ENCODE data around the gene TTBK2.
"Not testable (repeated sequence)": the region's sequence is repeated elsewhere in the genome, so short reads cannot be mapped to it uniquely, and the experiment has no call there.

TTBK2 gene

GRCh38 chr15:42772901-42773300 is 147.7 kb downstream of the TTBK2 start:
- no peaks in the 10 kb centered on the region for H3K4me1 ChIP-seq (ENCODE audit: control insufficient read depth in 2 of 2, insufficient read depth in 2 of 2, low read length in 2 of 2)
- no peaks in the 10 kb centered on the region for H3K9me3 ChIP-seq (ENCODE audit: control insufficient read depth in 2 of 2, low read length in 2 of 2)
- H3K27ac ChIP-seq (ENCODE audit: low read depth in 2 of 2, low read length in 2 of 2): no peak overlapping the region
- H3K27me3 ChIP-seq (ENCODE audit: control insufficient read depth in 2 of 2, insufficient read depth in 2 of 2, low read length in 2 of 2): no peaks in the 10 kb centered on the region
- no peak overlapping the region for H3K4me3 ChIP-seq (ENCODE audit: low read length in 2 of 2)
- H3K9ac ChIP-seq (ENCODE audit: low read depth in 1 of 2, low read length in 2 of 2): no peak overlapping the region
- peaks cover 3 to 8% of the 10 kb centered on the region in 2 donors for H3K36me3 ChIP-seq (ENCODE audit: control insufficient read depth in 2 of 2, insufficient read depth in 2 of 2, low read length in 2 of 2)

DNA sequence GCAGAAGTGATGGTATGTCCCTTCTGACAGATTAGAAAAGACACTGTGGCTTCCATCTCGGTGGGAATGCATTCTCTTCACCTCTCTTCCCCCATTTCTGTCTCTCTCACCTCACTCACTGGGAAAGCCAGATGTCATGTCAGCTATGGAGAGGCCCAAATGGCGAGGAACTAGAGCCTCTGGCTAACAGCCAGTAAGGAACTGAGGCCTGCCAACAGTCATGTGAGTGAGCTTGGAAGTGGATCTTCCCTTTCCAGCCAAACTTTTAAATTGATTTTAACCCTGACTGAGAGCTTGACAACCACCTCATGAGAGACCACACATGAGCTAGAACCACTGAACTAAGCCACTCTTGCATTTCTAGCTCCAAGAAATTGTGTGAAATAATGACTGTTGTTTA is 148.4 kb downstream of the TTBK2 start:
- H3K4me1 ChIP-seq (ENCODE audit: control insufficient read depth in 2 of 2, insufficient read depth in 2 of 2, low read length in 2 of 2): no peaks in the 10 kb centered on the region
- no peak overlapping the region for H3K27ac ChIP-seq (ENCODE audit: low read depth in 2 of 2, low read length in 2 of 2)
- no peak overlapping the region for H3K9ac ChIP-seq (ENCODE audit: low read depth in 1 of 2, low read length in 2 of 2)
- peaks cover 3 to 8% of the 10 kb centered on the region in 2 donors for H3K36me3 ChIP-seq (ENCODE audit: control insufficient read depth in 2 of 2, insufficient read depth in 2 of 2, low read length in 2 of 2)
- no peaks in the 10 kb centered on the region for H3K27me3 ChIP-seq (ENCODE audit: control insufficient read depth in 2 of 2, insufficient read depth in 2 of 2, low read length in 2 of 2)
- H3K9me3 ChIP-seq (ENCODE audit: control insufficient read depth in 2 of 2, low read length in 2 of 2): no peaks in the 10 kb centered on the region
- H3K4me3 ChIP-seq (ENCODE audit: low read length in 2 of 2): no peak overlapping the region

DNA sequence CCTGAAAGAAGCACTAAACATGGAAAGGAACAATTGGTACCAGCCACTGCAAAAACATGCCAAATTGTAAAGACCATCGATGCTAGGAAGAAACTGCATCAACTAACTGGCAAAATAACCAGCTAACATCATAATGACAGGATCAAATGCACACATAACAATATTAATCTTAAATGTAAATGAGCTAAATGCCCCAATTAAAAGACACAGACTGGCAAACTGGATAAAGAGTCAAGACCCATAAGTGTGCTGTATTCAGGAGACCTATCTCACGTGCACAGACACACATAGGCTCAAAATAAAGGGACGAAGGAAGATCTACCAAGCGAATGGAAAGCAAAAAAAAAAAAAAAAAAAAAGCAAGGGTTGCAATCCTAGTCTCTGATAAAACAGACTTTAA is 154.5 kb downstream of the TTBK2 start:
- not testable (repeated sequence) for H3K9ac ChIP-seq (ENCODE audit: low read depth in 1 of 2, low read length in 2 of 2); H3K4me1 ChIP-seq (ENCODE audit: control insufficient read depth in 2 of 2, insufficient read depth in 2 of 2, low read length in 2 of 2); H3K9me3 ChIP-seq (ENCODE audit: control insufficient read depth in 2 of 2, low read length in 2 of 2); H3K27ac ChIP-seq (ENCODE audit: low read depth in 2 of 2, low read length in 2 of 2); H3K36me3 ChIP-seq (ENCODE audit: control insufficient read depth in 2 of 2, insufficient read depth in 2 of 2, low read length in 2 of 2); H3K4me3 ChIP-seq (ENCODE audit: low read length in 2 of 2); H3K27me3 ChIP-seq (ENCODE audit: control insufficient read depth in 2 of 2, insufficient read depth in 2 of 2, low read length in 2 of 2)

DNA sequence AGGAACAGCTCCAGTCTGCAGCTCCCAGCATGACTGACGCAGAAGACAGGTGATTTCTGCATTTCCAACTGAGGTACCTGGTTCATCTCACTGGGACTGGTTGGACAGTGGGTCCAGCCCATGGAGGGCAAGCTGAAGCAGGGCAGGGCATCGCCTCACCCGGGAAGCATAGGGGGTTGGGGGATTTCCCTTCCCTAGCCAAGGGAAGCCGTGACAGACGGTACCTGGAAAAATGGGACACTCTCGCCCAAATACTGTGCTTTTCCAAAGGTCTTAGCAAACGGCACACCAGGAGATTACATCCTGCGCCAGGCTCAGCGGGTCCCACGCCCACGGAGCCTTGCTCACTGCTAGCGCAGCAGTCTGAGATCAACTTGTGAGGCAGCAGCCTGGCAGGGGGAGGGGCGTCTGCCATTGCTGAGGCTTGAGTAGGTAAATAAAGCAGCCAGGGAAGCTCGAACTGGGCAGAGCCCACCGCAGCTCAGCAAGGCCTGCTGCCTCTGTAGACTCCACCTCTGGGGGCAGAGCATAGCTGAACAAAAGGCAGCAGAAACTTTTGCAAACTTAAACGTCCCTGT is 156.3 kb downstream of the TTBK2 start:
- H3K9ac ChIP-seq (ENCODE audit: low read depth in 1 of 2, low read length in 2 of 2); H3K9me3 ChIP-seq (ENCODE audit: control insufficient read depth in 2 of 2, low read length in 2 of 2); H3K27ac ChIP-seq (ENCODE audit: low read depth in 2 of 2, low read length in 2 of 2); H3K4me3 ChIP-seq (ENCODE audit: low read length in 2 of 2); H3K27me3 ChIP-seq (ENCODE audit: control insufficient read depth in 2 of 2, insufficient read depth in 2 of 2, low read length in 2 of 2); H3K4me1 ChIP-seq (ENCODE audit: control insufficient read depth in 2 of 2, insufficient read depth in 2 of 2, low read length in 2 of 2); H3K36me3 ChIP-seq (ENCODE audit: control insufficient read depth in 2 of 2, insufficient read depth in 2 of 2, low read length in 2 of 2): not testable (repeated sequence)

GRCh38 chr15:42761813-42762212 is 158.8 kb downstream of the TTBK2 start:
- not testable (repeated sequence) for H3K9ac ChIP-seq (ENCODE audit: low read depth in 1 of 2, low read length in 2 of 2); H3K36me3 ChIP-seq (ENCODE audit: control insufficient read depth in 2 of 2, insufficient read depth in 2 of 2, low read length in 2 of 2); H3K27me3 ChIP-seq (ENCODE audit: control insufficient read depth in 2 of 2, insufficient read depth in 2 of 2, low read length in 2 of 2); H3K4me3 ChIP-seq (ENCODE audit: low read length in 2 of 2); H3K9me3 ChIP-seq (ENCODE audit: control insufficient read depth in 2 of 2, low read length in 2 of 2); H3K4me1 ChIP-seq (ENCODE audit: control insufficient read depth in 2 of 2, insufficient read depth in 2 of 2, low read length in 2 of 2); H3K27ac ChIP-seq (ENCODE audit: low read depth in 2 of 2, low read length in 2 of 2)

DNA sequence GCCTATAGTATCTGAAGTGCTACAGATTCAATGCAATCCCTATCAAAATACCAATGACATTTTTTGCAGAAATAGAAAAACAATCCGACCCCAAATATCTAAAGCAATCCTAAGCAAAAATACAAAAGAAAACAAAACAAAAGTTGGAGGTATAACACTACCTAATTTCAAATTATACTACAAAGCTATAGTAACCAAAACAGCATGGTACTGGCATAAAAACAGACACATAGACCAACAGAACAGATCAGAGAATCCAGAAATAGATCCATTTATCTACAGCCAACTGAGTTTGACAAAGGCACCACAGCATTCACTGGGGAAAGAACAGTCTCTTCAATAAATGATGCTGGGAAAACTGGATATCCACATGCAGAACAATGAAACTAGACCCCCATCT is 159.8 kb downstream of the TTBK2 start:
- no peaks in the 10 kb centered on the region for H3K4me1 ChIP-seq (ENCODE audit: control insufficient read depth in 2 of 2, insufficient read depth in 2 of 2, low read length in 2 of 2)
- no peaks in the 10 kb centered on the region for H3K36me3 ChIP-seq (ENCODE audit: control insufficient read depth in 2 of 2, insufficient read depth in 2 of 2, low read length in 2 of 2)
- H3K9ac ChIP-seq (ENCODE audit: low read depth in 1 of 2, low read length in 2 of 2): no peak overlapping the region
- H3K27me3 ChIP-seq (ENCODE audit: control insufficient read depth in 2 of 2, insufficient read depth in 2 of 2, low read length in 2 of 2): no peaks in the 10 kb centered on the region
- H3K4me3 ChIP-seq (ENCODE audit: low read length in 2 of 2): no peak overlapping the region
- no peak overlapping the region for H3K27ac ChIP-seq (ENCODE audit: low read depth in 2 of 2, low read length in 2 of 2)
- H3K9me3 ChIP-seq (ENCODE audit: control insufficient read depth in 2 of 2, low read length in 2 of 2): peaks cover 0 to 2% of the 10 kb centered on the region in 2 donors

- Histone ChIP-seq H3K27me3 (ENCODE audit: control insufficient read depth in 2 of 2, insufficient read depth in 2 of 2, low read length in 2 of 2) (no peaks in the 10 kb centered on the region), H3K9ac (ENCODE audit: low read depth in 1 of 2, low read length in 2 of 2) (no peak overlapping the region), H3K4me3 (ENCODE audit: low read length in 2 of 2) (no peak overlapping the region), H3K36me3 (ENCODE audit: control insufficient read depth in 2 of 2, insufficient read depth in 2 of 2, low read length in 2 of 2) (no peaks in the 10 kb centered on the region), H3K9me3 (ENCODE audit: control insufficient read depth in 2 of 2, low read length in 2 of 2) (peaks cover 0 to 2% of the 10 kb centered on the region in 2 donors), H3K27ac (ENCODE audit: low read depth in 2 of 2, low read length in 2 of 2) (no peak overlapping the region), H3K4me1 (ENCODE audit: control insufficient read depth in 2 of 2, insufficient read depth in 2 of 2, low read length in 2 of 2) (no peaks in the 10 kb centered on the region)
Measured at GRCh38 chr15:42759093-42759492, 161.5 kb downstream of the TTBK2 start.

- Histone ChIP-seq H3K27ac (ENCODE audit: low read depth in 2 of 2, low read length in 2 of 2) (no peak overlapping the region), H3K4me1 (ENCODE audit: control insufficient read depth in 2 of 2, insufficient read depth in 2 of 2, low read length in 2 of 2) (no peaks in the 10 kb centered on the region), H3K27me3 (ENCODE audit: control insufficient read depth in 2 of 2, insufficient read depth in 2 of 2, low read length in 2 of 2) (no peaks in the 10 kb centered on the region), H3K36me3 (ENCODE audit: control insufficient read depth in 2 of 2, insufficient read depth in 2 of 2, low read length in 2 of 2) (peaks cover 4 to 23% of the 10 kb centered on the region in 2 donors), H3K9me3 (ENCODE audit: control insufficient read depth in 2 of 2, low read length in 2 of 2) (no peaks in the 10 kb centered on the region), H3K4me3 (ENCODE audit: low read length in 2 of 2) (no peak overlapping the region), H3K9ac (ENCODE audit: low read depth in 1 of 2, low read length in 2 of 2) (no peak overlapping the region)
Measured at GRCh38 chr15:42750306-42750705, 170.3 kb downstream of the TTBK2 start.

GRCh38 chr15:42749266-42749665 is 171.3 kb downstream of the TTBK2 start:
- Histone ChIP-seq H3K27ac (ENCODE audit: low read depth in 2 of 2, low read length in 2 of 2) (no peak overlapping the region), H3K27me3 (ENCODE audit: control insufficient read depth in 2 of 2, insufficient read depth in 2 of 2, low read length in 2 of 2) (no peaks in the 10 kb centered on the region), H3K4me3 (ENCODE audit: low read length in 2 of 2) (no peak overlapping the region), H3K9me3 (ENCODE audit: control insufficient read depth in 2 of 2, low read length in 2 of 2) (no peaks in the 10 kb centered on the region), H3K36me3 (ENCODE audit: control insufficient read depth in 2 of 2, insufficient read depth in 2 of 2, low read length in 2 of 2) (peaks cover 7 to 23% of the 10 kb centered on the region in 2 donors), H3K4me1 (ENCODE audit: control insufficient read depth in 2 of 2, insufficient read depth in 2 of 2, low read length in 2 of 2) (no peaks in the 10 kb centered on the region), H3K9ac (ENCODE audit: low read depth in 1 of 2, low read length in 2 of 2) (no peak overlapping the region)

GRCh38 chr15:42744195-42744594 is 176.4 kb downstream of the TTBK2 start:
- Histone ChIP-seq H3K9ac (ENCODE audit: low read depth in 1 of 2, low read length in 2 of 2) (no peak overlapping the region), H3K27me3 (ENCODE audit: control insufficient read depth in 2 of 2, insufficient read depth in 2 of 2, low read length in 2 of 2) (no peaks in the 10 kb centered on the region), H3K4me1 (ENCODE audit: control insufficient read depth in 2 of 2, insufficient read depth in 2 of 2, low read length in 2 of 2) (no peaks in the 10 kb centered on the region), H3K9me3 (ENCODE audit: control insufficient read depth in 2 of 2, low read length in 2 of 2) (no peaks in the 10 kb centered on the region), H3K27ac (ENCODE audit: low read depth in 2 of 2, low read length in 2 of 2) (no peak overlapping the region), H3K36me3 (ENCODE audit: control insufficient read depth in 2 of 2, insufficient read depth in 2 of 2, low read length in 2 of 2) (peaks cover 7 to 9% of the 10 kb centered on the region in 2 donors), H3K4me3 (ENCODE audit: low read length in 2 of 2) (no peak overlapping the region)

GRCh38 chr15:42742149-42742548 is 178.4 kb downstream of the TTBK2 start:
- peaks cover 7 to 9% of the 10 kb centered on the region in 2 donors for H3K36me3 ChIP-seq (ENCODE audit: control insufficient read depth in 2 of 2, insufficient read depth in 2 of 2, low read length in 2 of 2)

More at GRCh38 chr15:42742149-42742548, 178.4 kb downstream of the TTBK2 start:
- no peak overlapping the region for H3K27ac ChIP-seq (ENCODE audit: low read depth in 2 of 2, low read length in 2 of 2)
- H3K9me3 ChIP-seq (ENCODE audit: control insufficient read depth in 2 of 2, low read length in 2 of 2): no peaks in the 10 kb centered on the region
- no peaks in the 10 kb centered on the region for H3K27me3 ChIP-seq (ENCODE audit: control insufficient read depth in 2 of 2, insufficient read depth in 2 of 2, low read length in 2 of 2)
- H3K4me1 ChIP-seq (ENCODE audit: control insufficient read depth in 2 of 2, insufficient read depth in 2 of 2, low read length in 2 of 2): peaks cover 1 to 5% of the 10 kb centered on the region in 2 donors
- no peak overlapping the region for H3K4me3 ChIP-seq (ENCODE audit: low read length in 2 of 2)
- no peak overlapping the region for H3K9ac ChIP-seq (ENCODE audit: low read depth in 1 of 2, low read length in 2 of 2)
